HepG2 (cell line): Measurements from ENCODE around the gene USH2A. TPM values are rescaled to one million over a fixed set of nuclear protein-coding genes. Genes with fewer than 3 reads are reported as not detected.

ENCODE experiments used
- ATAC-seq: fragments of 200-7000 bp; cut with Tn5 transposase; 3 replicates; pipeline ENCODE4 v1.9.1; 2020; ENCODE audit warnings: mild to moderate bottlenecking, moderate library complexity
- BruUV-seq: library from RNA; stranded (reverse); fragments of 400-500 nt; replicated peaks from 2 replicates; lab custom pipeline; 2021; lab: Mats Ljungman, UMichigan
- CTCF ChIA-PET: fragments of 300-600 bp; formaldehyde crosslinking; extraction: SDS; loops from one replicate; lab custom pipeline; 2021; ENCODE audit warnings: low total read pairs, inconsistent platforms, low intra/inter-chr PET ratio; lab: Yijun Ruan, JAX
- POLR2A ChIA-PET: fragments of 350-600 bp; sonication (Branson Sonifier 250); formaldehyde crosslinking; loops from one replicate; lab custom pipeline; 2020; ENCODE audit warnings: antibody characterized with exemption, inconsistent platforms; lab: Yijun Ruan, JAX
- DNase-seq: peaks from one replicate; pipeline ENCODE4 v3.0.0-alpha.2; 2015; ENCODE audit warnings: low spot score
- FAIRE-seq: peaks from 3 replicates; lab custom pipeline; 2011; peaks lifted over from hg19 to GRCh38; lab: Jason Lieb, UNC
- H2AFZ ChIP-seq: one replicate; pipeline ENCODE4 v1.6.1; 2011; ENCODE audit warnings: low read length, inconsistent platforms
- H3K27ac ChIP-seq: fragments of 300-600 bp; 3 replicates; pipeline ENCODE4 v1.8.0; 2011; ENCODE audit warnings: mixed run types, mild to moderate bottlenecking, mixed read lengths, low read length, inconsistent platforms; ENCODE audit not compliant: insufficient read depth; ENCODE audit errors: extremely low read length
- H3K27me3 ChIP-seq, 2 experiments: fragments of 200-600 bp in 1 of 2; 2 replicates in 1 of 2; 3 replicates in 1 of 2; pipeline versions ENCODE4 v1.6.0 to v1.8.0; 2011; ENCODE audit warnings: low read length in 2 of 2, mild to moderate bottlenecking in 2 of 2, moderate library complexity in 2 of 2, inconsistent platforms in 1 of 2; ENCODE audit not compliant: insufficient read depth in 2 of 2, control insufficient read depth in 1 of 2
- H3K36me3 ChIP-seq, 2 experiments: fragments of 200-600 bp in 1 of 2; replicated peaks in 1 of 2; 2 replicates in 1 of 2; 3 replicates in 1 of 2; pipeline versions ENCODE4 v1.5.1 to v1.8.0; 2011; ENCODE audit warnings: low read length in 2 of 2, inconsistent platforms in 1 of 2; ENCODE audit not compliant: insufficient read depth in 2 of 2, control insufficient read depth in 1 of 2
- H3K4me1 ChIP-seq: 2 replicates; pipeline ENCODE4 v1.5.1; 2012; ENCODE audit warnings: low read length, inconsistent platforms; ENCODE audit not compliant: insufficient read depth
- H3K4me2 ChIP-seq: 2 replicates; pipeline ENCODE4 v1.6.0; 2011; ENCODE audit warnings: low read depth, low read length, inconsistent platforms
- H3K4me3 ChIP-seq, 3 experiments: fragments of 200-600 bp in 1 of 3; sonication (generic), shearing (Covaris generic) in 1 of 3; replicated peaks in 1 of 3; 2 replicates each; pipeline ENCODE4 v1.5.1; 2011 to 2016; ENCODE audit warnings: low read length in 3 of 3, inconsistent platforms in 2 of 3, low read depth in 2 of 3, mild to moderate bottlenecking in 2 of 3, control low read depth in 1 of 3, mixed read lengths in 1 of 3; ENCODE audit not compliant: insufficient read depth in 1 of 3
- H3K79me2 ChIP-seq: one replicate; pipeline ENCODE4 v1.6.1; 2011; ENCODE audit warnings: low read length, inconsistent platforms; ENCODE audit not compliant: insufficient read depth
- H3K9ac ChIP-seq: 2 replicates; pipeline ENCODE4 v1.6.0; 2011; ENCODE audit warnings: mild to moderate bottlenecking, low read depth, low read length, inconsistent platforms; ENCODE audit not compliant: insufficient read depth
- H3K9me3 ChIP-seq: 2 replicates; pipeline ENCODE4 v1.5.1; 2012; ENCODE audit warnings: mild to moderate bottlenecking, low read length
- H4K20me1 ChIP-seq: 2 replicates; pipeline ENCODE4 v1.6.0; 2011; ENCODE audit warnings: inconsistent platforms, mild to moderate bottlenecking, low read length, moderate library complexity; ENCODE audit not compliant: insufficient read depth
- ATF7-NPFF ChIP-seq: sonication (generic); formaldehyde crosslinking; IDR thresholded peaks from 2 replicates; pipeline ENCODE4 v1.8.1; 2023; ENCODE audit warnings: mild to moderate bottlenecking, low read depth, missing genetic modification reagents, moderate library complexity
- NPAS2 ChIP-seq: sonication (generic); formaldehyde crosslinking; IDR thresholded peaks from 2 replicates; pipeline ENCODE4 v1.8.0; 2022; ENCODE audit warnings: mild to moderate bottlenecking, missing genetic modification reagents, borderline replicate concordance
- RARG ChIP-seq: sonication (generic); formaldehyde crosslinking; IDR thresholded peaks from 2 replicates; pipeline ENCODE4 v1.4.0; 2020; ENCODE audit warnings: low read depth, mild to moderate bottlenecking, missing genetic modification reagents
- SPEN ChIP-seq: sonication (generic); formaldehyde crosslinking; IDR thresholded peaks from 2 replicates; pipeline ENCODE4 v1.5.1; 2020; ENCODE audit warnings: low read depth, mild to moderate bottlenecking, missing genetic modification reagents
- THYN1 ChIP-seq: sonication (generic); formaldehyde crosslinking; IDR thresholded peaks from 2 replicates; pipeline ENCODE4 v1.8.1; 2023; ENCODE audit warnings: low read depth, mild to moderate bottlenecking, moderate library complexity, missing genetic modification reagents, borderline replicate concordance
- ZNF292 ChIP-seq: sonication (generic); formaldehyde crosslinking; IDR thresholded peaks from 2 replicates; pipeline ENCODE4 v1.8.1; 2022; ENCODE audit warnings: mild to moderate bottlenecking, low read depth, missing genetic modification reagents, borderline replicate concordance
- ZSCAN20 ChIP-seq: sonication (generic); formaldehyde crosslinking; IDR thresholded peaks from 2 replicates; pipeline ENCODE4 v1.4.0; 2020; ENCODE audit warnings: missing genetic modification reagents, mild to moderate bottlenecking, borderline replicate concordance
- ZSCAN22 ChIP-seq: sonication (generic); formaldehyde crosslinking; IDR thresholded peaks from 2 replicates; pipeline ENCODE4 v1.4.0; 2020; ENCODE audit warnings: mild to moderate bottlenecking, missing genetic modification reagents
- WGBS: methylation state at CpG from one replicate; pipeline ENCODE4 v1.1.6; 2017; ENCODE audit warnings: low lambda C conversion rate; 5-methylcytosine and 5-hydroxymethylcytosine counted together
- in situ Hi-C: cut with HindIII; loops from 2 replicates; pipeline ENCODE4 v1.10.0; 2017; ENCODE audit warnings: low pct_unique_long_range_greater_than_20kb; ENCODE audit not compliant: extremely low pct_ligation_motif_present
- intact Hi-C: fragments of 100-400 bp; cut with micrococcal nuclease; formaldehyde crosslinking; loops from one replicate; pipeline ENCODE4 v1.10.0; 2022; ENCODE audit not compliant: unreplicated experiment
- polyA plus RNA-seq, 8 experiments: library from polyadenylated mRNA; depleted of rRNA in 3 of 8; stranded (reverse) in 7 of 8; unstranded in 1 of 8; fragments of >200 nt; fragmentation: Illumina TruSeq in 4 of 8; extraction: Trizol in 4 of 8; gene quantifications; 2 replicates each; pipeline versions ENCODE4 v1.2.1 to v1.2.3, GENCODE V29; 2011 to 2016; ENCODE audit warnings: low read depth in 4 of 8, missing spikeins in 1 of 8, mixed read lengths in 1 of 8; ENCODE audit not compliant: insufficient read depth in 1 of 8
- total RNA-seq, 5 experiments: library from RNA; depleted of rRNA; stranded (reverse); fragments of >200 nt; fragmentation: Illumina TruSeq; extraction: Trizol; gene quantifications; 2 replicates each; pipeline ENCODE4 v1.2.3, GENCODE V29; 2016; ENCODE audit warnings: low read depth in 1 of 5
- TF ChIP-seq, protein P1 (sequence below): sonication (generic); formaldehyde crosslinking; conservative IDR thresholded peaks from 2 replicates; pipeline ENCODE4 v1.5.0; 2020; ENCODE audit warnings: missing genetic modification reagents
- TF ChIP-seq, protein P2 (sequence below): sonication (generic); formaldehyde crosslinking; IDR thresholded peaks from 2 replicates; pipeline ENCODE4 v1.4.0; 2020; ENCODE audit warnings: mild to moderate bottlenecking, missing genetic modification reagents, borderline replicate concordance
- TF ChIP-seq, protein P3 (sequence below): sonication (generic); formaldehyde crosslinking; IDR thresholded peaks from 2 replicates; pipeline ENCODE4 v1.8.1; 2023; ENCODE audit warnings: missing genetic modification reagents, mild to moderate bottlenecking, borderline replicate concordance
- TF ChIP-seq, protein P4 (sequence below): sonication (generic); formaldehyde crosslinking; IDR thresholded peaks from 2 replicates; pipeline ENCODE4 v1.4.0; 2020; ENCODE audit warnings: mild to moderate bottlenecking, missing genetic modification reagents
- TF ChIP-seq, protein P5 (sequence below): sonication (generic); formaldehyde crosslinking; IDR thresholded peaks from 2 replicates; pipeline ENCODE4 v1.4.0; 2020; ENCODE audit warnings: mild to moderate bottlenecking, missing genetic modification reagents

Gene USH2A
- total and polyA plus RNA-seq, 2 of the 13 experiments (the other 11 are each of a cell fraction or from before 2014, with no cell fraction given) = 0.02 TPM; not detected in 1

DNA sequence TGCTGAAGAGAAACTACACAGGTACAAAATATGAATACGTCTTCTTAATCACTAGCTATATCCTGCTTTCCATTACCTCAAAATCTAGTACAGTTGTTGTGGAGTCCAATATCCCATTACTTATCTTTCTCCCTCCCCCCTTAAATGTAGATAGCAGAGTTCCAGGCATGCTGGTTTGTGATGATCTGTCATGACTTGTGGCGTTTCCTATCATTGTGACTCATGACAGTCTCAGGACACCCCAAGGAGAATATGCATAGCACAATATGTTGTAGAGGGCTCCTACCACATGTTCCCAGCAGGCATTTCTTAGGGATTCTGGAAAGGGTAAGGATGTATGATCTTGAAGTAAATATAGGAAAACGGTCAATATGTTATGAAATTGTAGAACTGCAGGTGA lies 206.9 kb downstream of the USH2A start:
- Histone ChIP-seq H3K9ac (no peak overlapping the region), H3K36me3 (no peaks in the 10 kb centered on the region), H3K4me2 (no peak overlapping the region), H3K27ac (no peak overlapping the region), H3K9me3 (no peaks in the 10 kb centered on the region)
- intact Hi-C loops = no loop called here
- no peak for DNase-seq
- CTCF ChIA-PET = no interaction called here
- no peak for TF ChIP-seq THYN1 (CRISPR knock-in tag)
- TF ChIP-seq, protein P1, sequence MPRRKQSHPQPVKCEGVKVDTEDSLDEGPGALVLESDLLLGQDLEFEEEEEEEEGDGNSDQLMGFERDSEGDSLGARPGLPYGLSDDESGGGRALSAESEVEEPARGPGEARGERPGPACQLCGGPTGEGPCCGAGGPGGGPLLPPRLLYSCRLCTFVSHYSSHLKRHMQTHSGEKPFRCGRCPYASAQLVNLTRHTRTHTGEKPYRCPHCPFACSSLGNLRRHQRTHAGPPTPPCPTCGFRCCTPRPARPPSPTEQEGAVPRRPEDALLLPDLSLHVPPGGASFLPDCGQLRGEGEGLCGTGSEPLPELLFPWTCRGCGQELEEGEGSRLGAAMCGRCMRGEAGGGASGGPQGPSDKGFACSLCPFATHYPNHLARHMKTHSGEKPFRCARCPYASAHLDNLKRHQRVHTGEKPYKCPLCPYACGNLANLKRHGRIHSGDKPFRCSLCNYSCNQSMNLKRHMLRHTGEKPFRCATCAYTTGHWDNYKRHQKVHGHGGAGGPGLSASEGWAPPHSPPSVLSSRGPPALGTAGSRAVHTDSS (CRISPR knock-in tag) = no peak
- TF ChIP-seq ATF7-NPFF = no peak
- TF ChIP-seq, protein P2, sequence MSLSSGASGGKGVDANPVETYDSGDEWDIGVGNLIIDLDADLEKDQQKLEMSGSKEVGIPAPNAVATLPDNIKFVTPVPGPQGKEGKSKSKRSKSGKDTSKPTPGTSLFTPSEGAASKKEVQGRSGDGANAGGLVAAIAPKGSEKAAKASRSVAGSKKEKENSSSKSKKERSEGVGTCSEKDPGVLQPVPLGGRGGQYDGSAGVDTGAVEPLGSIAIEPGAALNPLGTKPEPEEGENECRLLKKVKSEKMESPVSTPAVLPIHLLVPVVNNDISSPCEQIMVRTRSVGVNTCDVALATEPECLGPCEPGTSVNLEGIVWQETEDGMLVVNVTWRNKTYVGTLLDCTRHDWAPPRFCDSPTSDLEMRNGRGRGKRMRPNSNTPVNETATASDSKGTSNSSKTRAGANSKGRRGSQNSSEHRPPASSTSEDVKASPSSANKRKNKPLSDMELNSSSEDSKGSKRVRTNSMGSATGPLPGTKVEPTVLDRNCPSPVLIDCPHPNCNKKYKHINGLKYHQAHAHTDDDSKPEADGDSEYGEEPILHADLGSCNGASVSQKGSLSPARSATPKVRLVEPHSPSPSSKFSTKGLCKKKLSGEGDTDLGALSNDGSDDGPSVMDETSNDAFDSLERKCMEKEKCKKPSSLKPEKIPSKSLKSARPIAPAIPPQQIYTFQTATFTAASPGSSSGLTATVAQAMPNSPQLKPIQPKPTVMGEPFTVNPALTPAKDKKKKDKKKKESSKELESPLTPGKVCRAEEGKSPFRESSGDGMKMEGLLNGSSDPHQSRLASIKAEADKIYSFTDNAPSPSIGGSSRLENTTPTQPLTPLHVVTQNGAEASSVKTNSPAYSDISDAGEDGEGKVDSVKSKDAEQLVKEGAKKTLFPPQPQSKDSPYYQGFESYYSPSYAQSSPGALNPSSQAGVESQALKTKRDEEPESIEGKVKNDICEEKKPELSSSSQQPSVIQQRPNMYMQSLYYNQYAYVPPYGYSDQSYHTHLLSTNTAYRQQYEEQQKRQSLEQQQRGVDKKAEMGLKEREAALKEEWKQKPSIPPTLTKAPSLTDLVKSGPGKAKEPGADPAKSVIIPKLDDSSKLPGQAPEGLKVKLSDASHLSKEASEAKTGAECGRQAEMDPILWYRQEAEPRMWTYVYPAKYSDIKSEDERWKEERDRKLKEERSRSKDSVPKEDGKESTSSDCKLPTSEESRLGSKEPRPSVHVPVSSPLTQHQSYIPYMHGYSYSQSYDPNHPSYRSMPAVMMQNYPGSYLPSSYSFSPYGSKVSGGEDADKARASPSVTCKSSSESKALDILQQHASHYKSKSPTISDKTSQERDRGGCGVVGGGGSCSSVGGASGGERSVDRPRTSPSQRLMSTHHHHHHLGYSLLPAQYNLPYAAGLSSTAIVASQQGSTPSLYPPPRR (CRISPR knock-in tag) = no peak
- TF ChIP-seq SPEN (CRISPR knock-in tag) = no peak
- no peak for TF ChIP-seq NPAS2 (CRISPR knock-in tag)
- TF ChIP-seq, protein P3, sequence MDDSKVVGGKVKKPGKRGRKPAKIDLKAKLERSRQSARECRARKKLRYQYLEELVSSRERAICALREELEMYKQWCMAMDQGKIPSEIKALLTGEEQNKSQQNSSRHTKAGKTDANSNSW = no peak
- TF ChIP-seq, protein P4, sequence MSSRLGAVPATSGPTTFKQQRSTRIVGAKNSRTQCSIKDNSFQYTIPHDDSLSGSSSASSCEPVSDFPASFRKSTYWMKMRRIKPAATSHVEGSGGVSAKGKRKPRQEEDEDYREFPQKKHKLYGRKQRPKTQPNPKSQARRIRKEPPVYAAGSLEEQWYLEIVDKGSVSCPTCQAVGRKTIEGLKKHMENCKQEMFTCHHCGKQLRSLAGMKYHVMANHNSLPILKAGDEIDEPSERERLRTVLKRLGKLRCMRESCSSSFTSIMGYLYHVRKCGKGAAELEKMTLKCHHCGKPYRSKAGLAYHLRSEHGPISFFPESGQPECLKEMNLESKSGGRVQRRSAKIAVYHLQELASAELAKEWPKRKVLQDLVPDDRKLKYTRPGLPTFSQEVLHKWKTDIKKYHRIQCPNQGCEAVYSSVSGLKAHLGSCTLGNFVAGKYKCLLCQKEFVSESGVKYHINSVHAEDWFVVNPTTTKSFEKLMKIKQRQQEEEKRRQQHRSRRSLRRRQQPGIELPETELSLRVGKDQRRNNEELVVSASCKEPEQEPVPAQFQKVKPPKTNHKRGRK = no peak
- TF ChIP-seq ZNF292 (CRISPR knock-in tag) = no peak
- TF ChIP-seq RARG (CRISPR knock-in tag) = no peak
- TF ChIP-seq, protein P5, sequence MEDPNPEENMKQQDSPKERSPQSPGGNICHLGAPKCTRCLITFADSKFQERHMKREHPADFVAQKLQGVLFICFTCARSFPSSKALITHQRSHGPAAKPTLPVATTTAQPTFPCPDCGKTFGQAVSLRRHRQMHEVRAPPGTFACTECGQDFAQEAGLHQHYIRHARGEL (CRISPR knock-in tag) = no peak
- no peak for TF ChIP-seq ZSCAN22
- no peak for TF ChIP-seq ZSCAN20
- TF ChIP-seq, all 625 proteins: peak for 0
- in situ Hi-C loops = no loop called here
- WGBS = 63% methylated on average over 3 of the region's 3 CpGs
- Histone ChIP-seq H4K20me1 (no peaks in the 10 kb centered on the region), H3K27me3 (no peaks in the 10 kb centered on the region), H3K4me1 (no peaks in the 10 kb centered on the region), H2AFZ (no peak overlapping the region), H3K4me3 (no peak overlapping the region), H3K79me2 (no peaks in the 10 kb centered on the region)
- ATAC-seq (no peak), FAIRE-seq (no peak)
- no TSS peak for BruUV-seq
- POLR2A ChIA-PET = no interaction called here
